GM18505 (cell line): ENCODE results near the gene GCN1.

ENCODE experiments used
- ATAC-seq: cut with Tn5 transposase; IDR thresholded peaks from one replicate; pipeline ENCODE4 v1.9.1; 2021; ENCODE audit not compliant: unreplicated experiment
- POLR2A ChIP-seq: IDR thresholded peaks from 4 replicates; pipeline ENCODE4 v1.6.1; 2011; ENCODE audit warnings: borderline replicate concordance; ENCODE audit not compliant: insufficient read depth, insufficient read length; ENCODE audit errors: extremely low read depth

GCN1 gene

DNA sequence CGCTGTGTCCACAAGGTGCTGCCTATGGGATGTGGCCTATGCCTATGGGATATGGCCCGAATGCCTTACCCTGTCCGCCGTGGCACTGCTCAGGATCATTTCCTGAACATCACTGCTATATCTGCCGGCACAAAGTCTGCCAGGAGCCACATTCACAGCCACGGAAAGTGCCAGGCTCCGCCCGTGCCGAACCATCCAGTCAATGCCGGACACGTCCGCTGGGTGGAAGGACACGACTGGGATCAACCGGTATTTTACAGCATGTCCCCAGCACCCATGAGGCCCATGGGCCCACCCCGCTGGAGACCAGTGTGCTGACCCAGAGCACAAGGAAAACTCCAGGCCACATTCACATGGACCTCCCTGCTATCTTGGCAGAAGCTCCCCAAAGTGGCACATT, 63.4 kb downstream of the GCN1 start:
- no peak for ATAC-seq
- no peak for TF ChIP-seq POLR2A

DNA sequence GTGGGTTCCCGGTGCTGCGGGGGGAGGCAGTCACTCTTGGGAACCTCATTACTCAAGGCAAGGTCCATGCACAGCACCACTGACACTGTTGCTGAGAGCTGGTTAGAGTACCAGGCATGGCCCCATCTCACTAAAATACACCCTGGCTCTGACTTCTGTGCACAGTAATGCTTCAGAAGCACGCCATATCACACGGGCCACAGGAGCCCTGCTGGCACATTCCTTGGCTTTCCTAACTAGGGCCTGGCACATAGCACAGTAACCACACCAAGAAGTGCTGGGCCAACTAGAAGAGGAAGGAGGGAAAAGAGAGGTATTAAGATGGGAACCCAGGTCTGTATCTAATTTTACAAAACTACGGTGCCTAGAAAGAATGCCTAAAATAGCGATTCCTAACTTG, 64.5 kb downstream of the GCN1 start:
- ATAC-seq, result no peak
- no peak for TF ChIP-seq POLR2A

DNA sequence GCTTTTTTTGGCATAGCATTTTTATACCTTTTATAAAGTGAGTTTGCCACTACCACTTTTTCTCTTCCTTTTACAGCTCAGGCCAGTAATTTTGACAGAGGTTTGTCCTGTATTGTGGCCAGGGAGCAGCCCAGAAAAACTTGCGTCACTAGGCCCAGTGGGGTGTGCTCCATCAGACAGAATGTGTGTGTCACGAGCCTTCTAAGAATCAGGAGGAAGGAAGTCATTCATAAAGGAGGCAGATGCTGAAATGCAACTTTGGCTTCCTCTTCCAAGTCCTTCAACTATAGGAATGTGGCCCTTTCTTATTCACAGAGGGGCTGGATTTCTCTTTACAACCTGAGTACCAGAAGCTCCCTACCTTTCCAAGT, 67.9 kb downstream of the GCN1 start:
- no peak for TF ChIP-seq POLR2A
- no peak for ATAC-seq

DNA sequence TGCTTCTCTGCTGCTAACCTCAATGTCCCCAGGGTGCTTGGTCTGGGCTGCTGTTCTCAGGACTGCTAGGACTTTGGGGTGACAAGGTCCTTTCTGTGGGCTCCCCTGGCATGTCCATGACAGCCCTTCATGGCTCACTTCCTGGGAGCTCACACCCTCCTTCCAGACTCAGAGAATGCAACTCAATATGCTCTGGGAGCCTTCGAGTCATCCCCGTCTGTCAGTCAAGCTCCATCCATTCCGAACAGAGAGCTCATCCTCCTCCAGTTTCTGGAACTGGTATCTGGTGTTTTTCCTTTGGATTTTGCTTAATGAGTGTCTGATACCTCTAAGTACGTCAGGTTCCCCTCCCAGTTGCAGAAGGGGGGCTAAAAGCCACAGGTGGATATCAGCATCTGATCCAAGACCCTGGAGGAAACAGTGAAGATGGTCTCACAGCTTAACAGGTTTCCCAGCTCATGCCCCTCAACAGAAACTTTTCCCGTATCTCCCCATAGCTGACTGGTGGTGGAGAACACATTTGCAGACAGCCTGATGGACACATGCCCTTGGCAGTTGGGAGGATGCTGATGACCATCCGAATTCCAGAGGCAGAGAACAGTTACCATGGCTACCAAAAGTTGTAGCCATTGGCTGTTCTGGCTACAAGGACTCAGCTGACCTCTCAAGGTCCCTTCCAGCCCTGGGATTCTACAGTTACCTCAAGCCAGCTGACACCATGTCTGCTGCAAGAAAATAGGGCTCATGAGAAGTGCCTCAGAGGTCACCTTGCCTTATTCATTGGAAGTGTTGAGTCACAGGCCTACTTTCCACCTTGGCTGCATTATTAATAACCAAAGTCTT, 68.5 kb downstream of the GCN1 start:
- no peak for ATAC-seq
- no peak for TF ChIP-seq POLR2A

DNA sequence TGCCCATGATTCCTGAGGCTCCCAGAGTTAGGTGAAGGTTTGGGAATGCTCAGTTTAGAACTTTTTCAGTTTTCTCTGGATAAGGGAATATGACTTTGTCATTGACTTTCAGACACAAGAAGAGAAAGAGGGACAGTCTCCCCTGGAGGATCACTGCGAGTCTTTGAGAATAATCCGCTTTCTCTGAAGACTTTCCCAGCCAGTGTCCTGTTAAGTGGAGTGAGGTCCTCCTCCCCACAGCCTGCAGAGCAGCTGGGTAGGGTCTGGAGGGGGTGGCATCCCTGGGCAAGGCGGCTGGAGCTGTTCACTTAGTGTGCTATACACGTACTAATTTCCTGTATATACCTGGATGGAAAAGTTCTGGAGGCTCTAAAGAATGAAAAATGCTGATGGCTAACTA, 69.5 kb downstream of the GCN1 start:
- no peak for ATAC-seq
- TF ChIP-seq POLR2A, result no peak

DNA sequence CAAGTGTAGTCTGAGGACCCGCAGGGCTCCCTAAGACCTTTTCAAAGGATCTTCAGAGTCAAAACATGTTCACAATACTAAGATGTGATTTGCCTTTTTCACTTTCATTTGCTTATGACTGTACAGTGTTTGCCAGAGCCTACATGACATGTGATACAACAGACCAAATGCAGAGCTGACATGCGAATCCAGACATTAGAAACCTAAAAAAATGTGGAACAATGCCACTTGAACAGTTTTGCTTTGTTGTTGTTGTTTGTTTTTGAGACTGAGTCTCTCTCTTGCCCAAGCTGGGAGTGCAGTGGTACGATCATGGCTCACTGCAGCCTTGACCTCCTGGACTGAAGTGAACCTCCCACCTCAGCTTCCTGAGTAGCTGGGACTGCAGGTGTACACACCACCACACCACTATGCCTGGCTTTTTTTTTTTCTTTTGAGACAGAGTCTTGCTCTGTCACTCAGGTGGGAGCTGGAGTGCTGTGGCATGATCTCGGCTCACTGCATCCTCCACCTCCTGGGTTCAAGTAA, 72.7 kb downstream of the GCN1 start:
- peak; percentile 27 for ATAC-seq

DNA sequence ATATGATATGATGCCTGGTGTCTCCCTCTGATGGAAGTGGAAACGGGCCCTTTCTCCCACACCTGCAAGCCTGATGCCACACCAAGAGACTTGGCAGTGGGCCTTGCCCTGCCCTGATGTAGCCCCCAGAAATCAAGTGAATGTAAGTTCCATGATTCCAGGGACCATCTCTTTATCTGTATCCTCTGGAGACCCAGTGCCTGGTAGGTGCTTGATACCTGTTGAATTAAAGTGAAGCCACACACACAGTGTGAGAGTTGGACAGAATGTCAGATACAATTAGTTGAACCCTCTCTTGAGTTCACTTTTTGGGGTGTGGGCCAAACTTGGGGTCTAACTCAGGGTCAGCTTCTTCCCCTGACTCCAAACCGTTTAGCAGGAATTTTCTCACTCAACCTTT, 73.2 kb downstream of the GCN1 start:
- TF ChIP-seq POLR2A, result no peak
- ATAC-seq, result no peak

More for the DNA sequence above, 72.7 kb downstream of the GCN1 start:
- peak; percentile 30 for TF ChIP-seq POLR2A

DNA sequence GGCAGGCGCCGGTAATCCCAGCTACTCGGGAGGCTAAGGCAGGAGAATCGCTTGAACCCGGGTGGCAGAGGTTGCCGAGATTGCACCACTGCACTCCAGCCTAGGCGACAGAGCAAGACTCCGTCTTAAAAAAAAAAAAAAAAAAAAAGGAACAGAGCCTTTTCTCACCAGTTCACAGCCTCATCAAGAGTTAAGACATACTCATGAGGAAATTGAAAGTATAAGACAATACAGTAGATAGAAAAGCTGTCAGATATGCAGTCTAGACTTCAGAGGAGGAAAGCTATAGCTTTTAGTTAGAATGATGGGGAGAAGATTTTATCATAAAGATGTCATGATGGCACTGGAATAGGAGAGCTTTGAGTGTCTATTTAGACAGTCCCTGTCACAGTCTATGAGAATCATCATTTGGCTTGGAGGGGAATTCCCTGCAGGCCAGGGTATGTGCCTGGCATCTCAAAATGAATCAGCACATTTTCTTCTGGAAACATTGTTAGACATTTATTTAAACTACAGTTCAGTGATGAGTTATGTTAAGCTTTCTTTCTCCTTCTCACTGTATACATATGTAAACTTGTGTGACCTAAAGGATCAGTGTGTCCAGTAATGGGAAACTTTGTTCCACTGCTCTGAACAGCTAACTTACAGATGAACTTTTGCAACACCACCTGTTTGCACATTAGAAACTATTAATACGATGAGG, 75.1 kb downstream of the GCN1 start:
- TF ChIP-seq POLR2A, result peak; percentile 43
- ATAC-seq, result no peak

DNA sequence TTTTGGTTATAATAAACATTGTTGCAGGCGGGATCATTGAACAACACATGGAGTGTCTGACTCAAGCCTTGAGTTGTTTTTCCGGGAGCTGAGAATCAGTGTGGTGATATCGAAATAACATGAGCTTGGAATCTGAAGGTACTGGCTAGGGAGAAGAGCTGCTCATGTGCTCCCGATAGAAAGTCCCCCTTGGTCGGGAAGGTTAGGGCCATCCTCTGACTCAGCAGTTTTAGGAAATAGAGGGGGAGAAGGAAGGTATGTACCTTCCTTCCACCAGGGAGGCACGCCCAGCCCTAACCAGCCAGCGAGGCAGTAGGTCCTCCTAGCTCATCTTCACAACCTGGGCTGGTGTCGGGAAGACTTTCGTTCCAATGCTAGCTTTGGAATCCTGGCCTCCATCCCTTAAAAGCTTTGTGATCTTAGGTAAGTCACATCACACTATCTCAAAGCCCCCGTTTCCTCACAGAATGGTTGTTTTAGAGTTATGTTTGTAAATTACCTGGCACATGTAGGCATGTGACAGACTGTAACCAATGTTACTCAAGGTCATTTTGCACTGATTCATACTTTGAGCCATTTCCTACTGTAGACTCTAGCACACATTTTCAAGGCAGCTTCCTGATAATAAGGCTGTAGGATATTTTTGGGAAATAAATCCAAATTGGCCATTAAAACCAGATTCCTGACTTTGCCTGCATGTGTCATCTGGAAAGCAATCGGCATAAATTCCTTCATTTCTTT, 76.0 kb downstream of the GCN1 start:
- TF ChIP-seq POLR2A, result peak; percentile 26
- ATAC-seq, result no peak

DNA sequence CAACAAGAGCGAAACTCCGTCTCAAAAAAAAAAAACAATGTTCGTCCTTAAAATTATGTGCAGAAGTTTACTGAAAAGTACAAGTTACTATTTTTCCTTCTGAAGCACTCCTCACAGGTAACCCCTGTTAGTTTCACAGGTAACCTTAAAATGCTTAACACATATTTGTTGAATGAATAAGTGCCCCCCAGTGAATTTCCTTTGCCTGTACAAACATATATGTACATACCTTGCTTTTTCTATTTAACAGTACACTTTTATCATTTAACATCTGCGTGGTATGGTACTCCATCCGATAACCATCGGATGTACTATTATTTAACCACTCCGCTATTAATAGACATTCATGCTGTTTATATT, 76.6 kb downstream of the GCN1 start:
- TF ChIP-seq POLR2A, result no peak
- ATAC-seq, result no peak

DNA sequence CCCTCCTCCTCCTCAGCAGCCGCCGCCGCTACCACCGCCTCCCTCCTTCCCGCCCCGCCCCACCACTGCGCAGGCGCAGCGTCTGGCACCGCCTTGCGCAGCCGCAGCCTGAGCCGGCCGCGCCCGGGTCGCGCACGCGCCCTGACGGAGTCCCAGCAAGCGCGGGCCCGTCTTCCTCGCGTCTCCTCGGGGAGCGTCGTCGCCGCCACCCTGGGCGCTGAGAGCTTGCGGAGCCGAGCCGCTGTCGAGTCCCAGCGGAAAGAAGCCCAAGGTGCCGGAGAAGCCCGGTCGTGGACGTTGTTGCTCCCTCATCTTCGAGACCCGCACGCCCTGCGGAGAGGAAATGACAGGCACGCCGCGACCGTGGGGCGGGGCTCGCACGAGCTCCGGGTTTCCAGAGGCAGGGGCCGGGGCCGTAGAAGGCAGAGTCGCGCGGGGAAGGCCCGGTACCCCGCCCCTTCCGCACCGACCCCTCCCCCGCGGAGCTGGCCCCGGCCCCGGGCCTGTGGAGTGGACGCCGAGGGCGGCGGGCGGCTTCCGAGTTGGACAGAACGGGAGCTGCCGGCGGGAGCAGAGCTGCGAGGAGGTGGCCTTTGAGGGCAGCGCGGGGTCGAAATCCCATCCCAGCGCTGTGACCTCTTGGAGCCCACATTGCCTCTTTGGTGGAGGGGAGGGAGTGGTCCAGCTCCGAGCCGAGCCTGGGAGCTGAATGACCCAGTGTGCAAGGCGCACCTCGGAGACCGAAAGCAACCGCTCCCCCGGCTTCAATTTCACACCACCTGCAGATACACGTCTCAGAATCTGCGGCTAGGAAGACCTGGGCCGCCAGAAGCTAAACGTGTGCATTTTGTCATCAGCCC, 77.5 kb downstream of the GCN1 start:
- peak; percentile 81 for TF ChIP-seq POLR2A
- ATAC-seq, result peak; percentile 50

DNA sequence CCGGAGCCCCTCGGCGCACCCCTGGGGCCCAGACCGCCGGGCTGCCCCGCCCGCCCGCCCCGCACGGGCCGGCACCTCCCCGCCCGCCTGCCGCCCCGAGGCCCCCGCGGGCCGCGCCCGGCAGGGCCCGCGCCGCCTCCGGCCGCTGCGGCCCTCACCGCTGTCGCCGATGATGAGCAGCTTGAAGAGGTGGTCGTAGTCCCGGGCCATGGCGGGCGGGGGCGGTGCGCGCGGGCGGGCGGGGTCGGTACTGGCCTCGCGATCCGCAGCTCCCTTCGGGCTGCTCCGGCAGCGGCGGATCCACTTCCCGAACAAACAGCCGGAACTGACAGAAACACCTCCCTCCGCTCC, 78.1 kb downstream of the GCN1 start, which contains the start of gene RAB35:
Gene RAB35, minus strand, starts transcription at position 313 of the 351 bp plus-strand sequence. Its CDS starts 103 bp downstream, at position 210.
- ATAC-seq, result no peak
- no peak for TF ChIP-seq POLR2A
